K562 (cell line): ENCODE data around the gene ACP4.

Source experiments
- ARID3A ChIP-seq: IDR thresholded peaks from 2 replicates; pipeline ENCODE4 v1.6.1; 2012; ENCODE audit warnings: low read depth, low read length, improper control_type of control experiment, borderline replicate concordance
- CHD2 ChIP-seq: IDR thresholded peaks from 2 replicates; pipeline ENCODE4 v1.6.1; 2011; ENCODE audit warnings: low read depth, low read length
- CTCF ChIP-seq, 3 experiments: IDR thresholded peaks in 2 of 3; conservative IDR thresholded peaks in 1 of 3; 2 replicates each; pipeline ENCODE4 v1.5.1; 2011 to 2012; ENCODE audit warnings: low read length in 3 of 3, mild to moderate bottlenecking in 3 of 3, control low read depth in 2 of 3, improper control_type of control experiment in 1 of 3, inconsistent platforms in 1 of 3, low read depth in 1 of 3, mixed read lengths in 1 of 3, moderate library complexity in 1 of 3; ENCODE audit not compliant: insufficient read depth in 2 of 3
- E2F1 ChIP-seq: sonication (generic); formaldehyde crosslinking; IDR thresholded peaks from 2 replicates; pipeline ENCODE4 v1.8.1; 2023; ENCODE audit warnings: mild to moderate bottlenecking, missing genetic modification reagents, moderate library complexity
- EP300 ChIP-seq: IDR thresholded peaks from 2 replicates; pipeline ENCODE4 v1.6.1; 2012; ENCODE audit warnings: low read length, improper control_type of control experiment
- EZH2 ChIP-seq: IDR thresholded peaks from 2 replicates; pipeline ENCODE4 v1.6.1; 2012; ENCODE audit warnings: low read depth, mild to moderate bottlenecking, inconsistent platforms, low read length, borderline replicate concordance
- MAZ ChIP-seq, 2 experiments: fragments of 450-650 bp in 1 of 2; sonication (generic) in 1 of 2; formaldehyde crosslinking; IDR thresholded peaks in 1 of 2; conservative IDR thresholded peaks in 1 of 2; 2 replicates each; pipeline versions ENCODE4 v1.4.0 to v1.5.0; 2020; ENCODE audit warnings: mild to moderate bottlenecking in 1 of 2, missing genetic modification reagents in 1 of 2
- PATZ1 ChIP-seq: fragments of 250-450 bp; sonication (Bioruptor Pico); IDR thresholded peaks from 2 replicates; pipeline ENCODE4 v1.5.0; 2020; ENCODE audit warnings: mild to moderate bottlenecking, borderline replicate concordance
- POLR2A ChIP-seq: fragments of 450-650 bp; conservative IDR thresholded peaks from 2 replicates; pipeline ENCODE4 v1.6.1; 2016
- SNIP1 ChIP-seq: fragments of 450-650 bp; IDR thresholded peaks from 2 replicates; pipeline ENCODE4 v1.7.1; 2017; ENCODE audit warnings: low read depth, mild to moderate bottlenecking
- ZNF668 ChIP-seq: fragments of 250-450 bp; sonication (Bioruptor Pico); IDR thresholded peaks from 2 replicates; pipeline ENCODE4 v1.8.0; 2022; ENCODE audit warnings: mild to moderate bottlenecking, inconsistent platforms

- TF ChIP-seq CTCF (IDR thresholded peaks at IDR 0.05 in 2 of 3, conservative IDR thresholded peaks at IDR 0.05 in 1 of 3; ENCODE audit: insufficient read depth in 2 of 3, low read depth in 1 of 3, low read length in 3 of 3) (no peak), EZH2 (no peak), E2F1 (CRISPR knock-in tag) (no peak), PATZ1 (no peak), MAZ (CRISPR knock-in tag; conservative IDR thresholded peaks at IDR 0.05 in 1 of 2, IDR thresholded peaks at IDR 0.05 in 1 of 2) (no peak), ARID3A (no peak), ZNF668 (CRISPR knock-in tag) (no peak), SNIP1 (no peak), CHD2 (no peak), POLR2A (no peak), EP300 (no peak)
Observed at GRCh38 chr19:50815439-50815838, 25.2 kb downstream of the ACP4 start.
